LNCAP (cell line): Measurements from ENCODE around the gene KLHL8.

ENCODE experiments used
- CTCF ChIP-seq: fragments of 450-650 bp; IDR thresholded peaks from 2 replicates; pipeline ENCODE4 v1.5.1; 2017; ENCODE audit warnings: mild to moderate bottlenecking

The KLHL8 gene

GRCh38 chr4:87192145-87192919 lies 28.1 kb downstream of the KLHL8 start:
- TF ChIP-seq CTCF: no peak

DNA sequence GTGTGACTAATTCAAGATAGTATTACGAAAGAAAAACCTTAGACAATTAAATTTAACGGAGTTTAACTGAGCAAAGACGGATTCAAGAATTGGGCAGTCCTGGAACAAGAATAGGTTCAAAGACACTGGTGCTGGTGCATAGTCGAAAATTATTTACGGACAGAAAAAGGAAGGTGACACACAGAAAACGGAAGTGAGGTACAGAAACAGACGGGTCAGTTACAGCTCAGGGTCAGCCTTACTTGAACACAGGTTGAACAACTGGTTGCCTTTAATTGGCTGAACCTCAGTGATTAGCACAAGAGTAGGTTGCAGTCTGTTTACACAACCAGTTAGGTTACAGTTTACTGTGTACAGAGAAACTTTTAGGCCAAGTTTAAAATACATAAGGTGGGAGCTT lies 31.5 kb downstream of the KLHL8 start:
- TF ChIP-seq CTCF: no peak

DNA sequence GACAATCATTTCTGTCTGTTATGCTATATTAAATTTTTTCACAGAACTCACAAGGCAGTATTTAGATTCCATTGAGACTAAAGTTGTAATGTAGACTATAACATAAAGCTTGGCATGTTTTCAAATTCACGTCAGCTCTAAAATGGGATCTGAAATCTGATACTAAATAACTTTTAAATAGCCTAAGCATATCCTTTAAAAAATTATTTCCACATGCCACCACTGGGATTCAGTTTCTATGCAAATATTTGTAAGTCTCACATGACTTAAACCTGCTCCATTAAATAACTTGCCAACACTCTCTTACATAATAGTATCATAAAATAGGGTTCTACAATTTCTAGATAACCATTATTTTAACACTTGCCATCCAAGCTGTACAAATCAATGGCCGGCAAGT lies 32.4 kb downstream of the KLHL8 start:
- TF ChIP-seq CTCF: no peak

DNA sequence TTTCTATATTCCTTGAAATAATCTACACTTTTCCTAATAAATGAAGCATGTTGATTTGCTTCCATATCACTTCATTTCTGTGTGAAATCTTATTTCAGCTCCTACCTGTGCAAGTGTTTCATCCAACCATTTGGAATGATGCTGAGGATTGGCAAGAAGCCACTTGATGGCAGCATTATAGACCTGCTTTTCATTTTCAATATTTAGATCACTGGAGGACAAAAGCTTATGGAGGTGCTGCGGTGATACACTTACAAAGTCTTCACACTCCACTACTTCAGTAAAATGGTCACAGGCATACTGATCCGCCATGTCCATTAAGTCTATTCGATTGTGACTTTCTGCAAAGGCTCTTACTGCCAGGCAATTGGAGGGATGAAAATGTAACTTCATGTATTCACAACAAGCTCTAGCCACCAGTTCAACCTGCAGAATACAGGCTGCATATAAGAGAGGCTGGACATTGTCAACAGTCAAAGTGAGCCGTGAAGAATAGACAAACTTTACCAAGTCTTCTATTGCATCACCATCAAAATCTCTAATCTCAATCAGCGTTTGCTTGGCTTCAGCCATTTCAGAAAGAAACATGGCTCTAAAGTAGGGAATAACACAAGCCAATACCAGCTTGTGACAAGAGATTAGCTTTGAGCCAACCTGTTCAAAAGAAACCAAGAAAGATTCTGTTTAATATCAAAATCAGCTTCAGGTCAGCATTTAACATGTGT lies 35.1 kb downstream of the KLHL8 start:
- no peak for TF ChIP-seq CTCF

DNA sequence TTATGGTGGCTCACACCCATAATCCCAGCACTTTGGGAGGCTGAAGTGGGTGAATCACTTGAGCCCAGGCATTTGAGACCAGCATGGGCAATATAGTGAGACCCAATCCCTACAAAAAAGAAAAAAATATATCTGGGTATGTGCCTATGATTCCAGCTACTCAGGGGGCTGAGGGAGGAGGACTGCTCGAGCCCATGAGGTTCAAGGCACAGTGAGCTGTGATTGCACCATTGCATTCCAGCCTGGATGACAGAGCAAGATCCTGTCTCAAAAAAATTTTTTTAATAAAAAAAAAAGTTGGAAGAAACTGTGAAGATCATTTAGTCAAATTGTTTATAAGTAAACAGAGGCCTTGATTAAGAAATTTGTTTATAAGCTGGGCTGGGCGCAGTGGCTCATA lies 39.7 kb downstream of the KLHL8 start:
- no peak for TF ChIP-seq CTCF

GRCh38 chr4:87179751-87180150 lies 40.7 kb downstream of the KLHL8 start:
- TF ChIP-seq CTCF: no peak

- TF ChIP-seq CTCF: no peak
These were observed 45.7 kb downstream of the KLHL8 start for GRCh38 chr4:87174672-87175071.
